GM21367 (cell line): ENCODE results near the gene PTP4A2.
"Not testable (repeated sequence)": the region's sequence is repeated elsewhere in the genome, so short reads cannot be mapped to it uniquely, and the experiment has no call there.

Source experiments
- ATAC-seq: cut with Tn5 transposase; IDR thresholded peaks from one replicate; pipeline ENCODE4 v1.9.1; 2021; ENCODE audit not compliant: unreplicated experiment

PTP4A2 gene

GRCh38 chr1:31895474-31896198 lies 42.5 kb downstream of the PTP4A2 start:
- not testable (repeated sequence) for ATAC-seq

GRCh38 chr1:31891280-31891679 lies 46.9 kb downstream of the PTP4A2 start:
- no peak for ATAC-seq

- ATAC-seq: no peak
These were observed 49.9 kb downstream of the PTP4A2 start for GRCh38 chr1:31888291-31888690.

GRCh38 chr1:31886866-31887265 lies 51.3 kb downstream of the PTP4A2 start:
- ATAC-seq: no peak

GRCh38 chr1:31885851-31886250 lies 52.3 kb downstream of the PTP4A2 start:
- ATAC-seq: no peak

- no peak for ATAC-seq
These were observed 54.7 kb downstream of the PTP4A2 start for GRCh38 chr1:31883357-31883942.

- ATAC-seq: no peak
These were observed 56.5 kb downstream of the PTP4A2 start for GRCh38 chr1:31881688-31882000.

GRCh38 chr1:31880957-31881687 lies 57.0 kb downstream of the PTP4A2 start:
- no peak for ATAC-seq

GRCh38 chr1:31879981-31880608 lies 58.1 kb downstream of the PTP4A2 start:
- no peak for ATAC-seq

- no peak for ATAC-seq
These were observed 60.1 kb downstream of the PTP4A2 start for GRCh38 chr1:31878058-31878457.

GRCh38 chr1:31877544-31877943 lies 60.6 kb downstream of the PTP4A2 start:
- no peak for ATAC-seq

GRCh38 chr1:31875636-31876236 lies 62.4 kb downstream of the PTP4A2 start:
- ATAC-seq: no peak

- ATAC-seq: no peak
These were observed 63.2 kb downstream of the PTP4A2 start for GRCh38 chr1:31874942-31875341.

- no peak for ATAC-seq
These were observed 65.2 kb downstream of the PTP4A2 start for GRCh38 chr1:31872658-31873636.

- ATAC-seq: no peak
These were observed 66.5 kb downstream of the PTP4A2 start for GRCh38 chr1:31871703-31872102.

GRCh38 chr1:31870086-31870736 lies 68.0 kb downstream of the PTP4A2 start:
- no peak for ATAC-seq

GRCh38 chr1:31869449-31869848 lies 68.7 kb downstream of the PTP4A2 start:
- ATAC-seq: no peak

- no peak for ATAC-seq
These were observed 69.3 kb downstream of the PTP4A2 start for GRCh38 chr1:31868862-31869261.

GRCh38 chr1:31867546-31867945 lies 70.6 kb downstream of the PTP4A2 start:
- ATAC-seq: no peak
